Measurements from ENCODE around the gene ZNF579.

DNA sequence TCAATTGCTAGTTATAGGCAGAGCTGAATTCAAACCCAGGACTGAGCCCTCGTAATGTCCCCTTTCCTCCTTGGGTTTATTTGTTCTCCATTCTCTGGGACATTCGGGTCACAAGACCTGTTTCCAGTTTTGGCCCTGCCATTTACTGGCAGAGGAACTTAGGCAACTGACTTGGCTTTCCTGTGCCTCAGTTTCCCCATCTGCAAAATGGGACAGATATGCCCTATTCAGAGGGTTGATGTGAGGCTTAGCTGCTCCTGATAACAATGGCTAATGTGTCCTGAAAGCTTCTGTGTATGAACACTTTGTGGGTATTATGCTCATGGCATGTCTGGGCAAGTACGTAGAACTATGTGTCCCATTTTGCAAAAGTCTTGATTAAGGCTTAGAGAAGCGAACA is 20.4 kb upstream of the ZNF579 start:
- TF ChIP-seq, protein P1, sequence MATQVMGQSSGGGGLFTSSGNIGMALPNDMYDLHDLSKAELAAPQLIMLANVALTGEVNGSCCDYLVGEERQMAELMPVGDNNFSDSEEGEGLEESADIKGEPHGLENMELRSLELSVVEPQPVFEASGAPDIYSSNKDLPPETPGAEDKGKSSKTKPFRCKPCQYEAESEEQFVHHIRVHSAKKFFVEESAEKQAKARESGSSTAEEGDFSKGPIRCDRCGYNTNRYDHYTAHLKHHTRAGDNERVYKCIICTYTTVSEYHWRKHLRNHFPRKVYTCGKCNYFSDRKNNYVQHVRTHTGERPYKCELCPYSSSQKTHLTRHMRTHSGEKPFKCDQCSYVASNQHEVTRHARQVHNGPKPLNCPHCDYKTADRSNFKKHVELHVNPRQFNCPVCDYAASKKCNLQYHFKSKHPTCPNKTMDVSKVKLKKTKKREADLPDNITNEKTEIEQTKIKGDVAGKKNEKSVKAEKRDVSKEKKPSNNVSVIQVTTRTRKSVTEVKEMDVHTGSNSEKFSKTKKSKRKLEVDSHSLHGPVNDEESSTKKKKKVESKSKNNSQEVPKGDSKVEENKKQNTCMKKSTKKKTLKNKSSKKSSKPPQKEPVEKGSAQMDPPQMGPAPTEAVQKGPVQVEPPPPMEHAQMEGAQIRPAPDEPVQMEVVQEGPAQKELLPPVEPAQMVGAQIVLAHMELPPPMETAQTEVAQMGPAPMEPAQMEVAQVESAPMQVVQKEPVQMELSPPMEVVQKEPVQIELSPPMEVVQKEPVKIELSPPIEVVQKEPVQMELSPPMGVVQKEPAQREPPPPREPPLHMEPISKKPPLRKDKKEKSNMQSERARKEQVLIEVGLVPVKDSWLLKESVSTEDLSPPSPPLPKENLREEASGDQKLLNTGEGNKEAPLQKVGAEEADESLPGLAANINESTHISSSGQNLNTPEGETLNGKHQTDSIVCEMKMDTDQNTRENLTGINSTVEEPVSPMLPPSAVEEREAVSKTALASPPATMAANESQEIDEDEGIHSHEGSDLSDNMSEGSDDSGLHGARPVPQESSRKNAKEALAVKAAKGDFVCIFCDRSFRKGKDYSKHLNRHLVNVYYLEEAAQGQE (IDR thresholded peaks at IDR 0.05; ENCODE audit: insufficient read depth in 1 of 2, low read depth in 2 of 2, low read length in 2 of 2) = no peak
- TF ChIP-seq POLR2AphosphoS5 (IDR thresholded peaks at IDR 0.05; ENCODE audit: low read depth, low read length) = no peak
- no peak for TF ChIP-seq TAF1 (IDR thresholded peaks at IDR 0.05; ENCODE audit: borderline replicate concordance, insufficient read depth, low read length)
- TF ChIP-seq SIN3A (IDR thresholded peaks at IDR 0.05; ENCODE audit: borderline replicate concordance, insufficient read depth, low read length) = no peak
- TF ChIP-seq FOXP2 (optimal IDR thresholded peaks at IDR 0.05; ENCODE audit: borderline replicate concordance, extremely low read depth, extremely low read length, insufficient read depth) = no peak

All from PFSK-1 (cell line).